SK-N-SH (cell line): Measurements from ENCODE around the gene TROAP. TPM values are rescaled to one million over a fixed set of nuclear protein-coding genes. Genes with fewer than 3 reads are reported as not detected.

Experiments used
- CTCF ChIA-PET: fragments of 300-600, 350-600 bp; formaldehyde crosslinking; extraction: SDS; loops from one replicate; lab custom pipeline; 2021; lab: Yijun Ruan, JAX
- POLR2A ChIA-PET: fragments of 350-600 bp; sonication (Branson Sonifier 250); formaldehyde crosslinking; extraction: SDS; loops from one replicate; lab custom pipeline; 2020; ENCODE audit warnings: antibody characterized with exemption, inconsistent platforms; lab: Yijun Ruan, JAX
- DNase-seq: peaks from one replicate; pipeline ENCODE4 v3.0.0; 2012
- H2AFZ ChIP-seq: fragments of 200-600 bp; sonication (generic); 2 replicates; pipeline ENCODE4 v1.8.1; 2016; ENCODE audit warnings: antibody characterized with exemption, mild to moderate bottlenecking, low read depth
- H3F3A ChIP-seq: fragments of 200-600 bp; sonication (generic); replicated peaks from 2 replicates; pipeline ENCODE3; 2016; ENCODE audit warnings: antibody characterized with exemption, mild to moderate bottlenecking; ENCODE audit not compliant: insufficient read depth
- H3K27ac ChIP-seq, 2 experiments: fragments of 200-500 bp in 1 of 2; fragments of 200-600 bp in 1 of 2; sonication (Bioruptor generic) in 1 of 2; sonication (generic), shearing (Covaris generic) in 1 of 2; 2 replicates each; pipeline versions ENCODE4 v1.5.1 to v1.6.1; 2014 to 2016; ENCODE audit warnings: low read depth in 2 of 2, inconsistent platforms in 1 of 2, low read length in 1 of 2, mild to moderate bottlenecking in 1 of 2, mixed read lengths in 1 of 2
- H3K27me3 ChIP-seq: fragments of 200-600 bp; sonication (generic), shearing (Covaris generic); 2 replicates; pipeline ENCODE4 v1.6.1; 2016; ENCODE audit warnings: mixed run types; ENCODE audit not compliant: insufficient read depth
- H3K36me3 ChIP-seq, 2 experiments: fragments of 200-500 bp in 1 of 2; fragments of 200-600 bp in 1 of 2; sonication (Bioruptor generic) in 1 of 2; sonication (generic) in 1 of 2; replicated peaks in 1 of 2; 2 replicates each; pipeline versions ENCODE3 to v1.5.1; 2014 to 2016; ENCODE audit warnings: low read length in 1 of 2, mild to moderate bottlenecking in 1 of 2; ENCODE audit not compliant: insufficient read depth in 2 of 2, control insufficient read depth in 1 of 2
- H3K4me1 ChIP-seq, 2 experiments: fragments of 200-500 bp in 1 of 2; fragments of 200-600 bp in 1 of 2; sonication (Bioruptor generic) in 1 of 2; sonication (generic), shearing (Covaris generic) in 1 of 2; 2 replicates each; pipeline versions ENCODE4 v1.5.1 to v1.6.1; 2014 to 2016; ENCODE audit warnings: low read depth in 1 of 2, low read length in 1 of 2, mixed run types in 1 of 2; ENCODE audit not compliant: insufficient read depth in 2 of 2, control insufficient read depth in 1 of 2
- H3K4me2 ChIP-seq: fragments of 200-600 bp; sonication (generic), shearing (Covaris generic); 2 replicates; pipeline ENCODE4 v1.6.1; 2017; ENCODE audit warnings: mixed run types
- H3K4me3 ChIP-seq, 2 experiments: fragments of 200-500 bp in 1 of 2; fragments of 200-600 bp in 1 of 2; sonication (Bioruptor generic) in 1 of 2; sonication (generic), shearing (Covaris generic) in 1 of 2; 2 replicates each; pipeline versions ENCODE4 v1.5.1 to v1.8.1; 2014 to 2016; ENCODE audit warnings: low read depth in 2 of 2, inconsistent platforms in 1 of 2, low read length in 1 of 2, mild to moderate bottlenecking in 1 of 2, mixed read lengths in 1 of 2, moderate library complexity in 1 of 2
- H3K79me2 ChIP-seq: fragments of 200-600 bp; sonication (generic); 2 replicates; pipeline ENCODE4 v1.8.1; 2017; ENCODE audit warnings: mild to moderate bottlenecking; ENCODE audit not compliant: insufficient read depth
- H3K9ac ChIP-seq: fragments of 200-600 bp; sonication (generic); 2 replicates; pipeline ENCODE4 v1.6.1; 2017; ENCODE audit warnings: mixed run types
- H3K9me2 ChIP-seq: fragments of 200-600 bp; sonication (generic); 2 replicates; pipeline ENCODE4 v1.6.1; 2017; ENCODE audit warnings: mixed run types
- H3K9me3 ChIP-seq: fragments of 200-600 bp; sonication (generic); 2 replicates; pipeline ENCODE4 v1.6.1; 2017; ENCODE audit warnings: mixed run types, mild to moderate bottlenecking, moderate library complexity
- H4K20me1 ChIP-seq: fragments of 200-600 bp; sonication (generic); 2 replicates; pipeline ENCODE4 v1.6.1; 2017; ENCODE audit warnings: mild to moderate bottlenecking, mixed run types; ENCODE audit not compliant: insufficient read depth
- EP300 ChIP-seq, 2 experiments: IDR thresholded peaks; 2 replicates each; pipeline versions ENCODE4 v1.4.0 to v1.6.1; 2012; ENCODE audit warnings: borderline replicate concordance in 1 of 2, low read depth in 1 of 2, low read length in 1 of 2
- FOSL2 ChIP-seq: IDR thresholded peaks from 2 replicates; pipeline ENCODE4 v1.4.0; 2012; ENCODE audit warnings: low read depth, mild to moderate bottlenecking, moderate library complexity, borderline replicate concordance
- FOXJ3 ChIP-seq: sonication (generic); formaldehyde crosslinking; IDR thresholded peaks from 2 replicates; pipeline ENCODE4 v1.5.1; 2020; ENCODE audit warnings: mild to moderate bottlenecking, missing genetic modification reagents
- IRF3 ChIP-seq: fragments of 150-350 bp; IDR thresholded peaks from 2 replicates; pipeline ENCODE4 v1.6.1; 2016; ENCODE audit warnings: mild to moderate bottlenecking, low read depth, low read length
- MAX ChIP-seq: IDR thresholded peaks from 2 replicates; pipeline ENCODE4 v1.4.0; 2012; ENCODE audit warnings: low read depth
- MXI1 ChIP-seq: IDR thresholded peaks from 2 replicates; pipeline ENCODE4 v1.6.1; 2012; ENCODE audit warnings: mild to moderate bottlenecking, low read depth, low read length, improper control_type of control experiment
- RFX5 ChIP-seq: IDR thresholded peaks from 2 replicates; pipeline ENCODE4 v1.6.1; 2012; ENCODE audit warnings: mild to moderate bottlenecking, improper control_type of control experiment, low read length
- SIN3A ChIP-seq: IDR thresholded peaks from 2 replicates; pipeline ENCODE4 v1.6.1; 2012; ENCODE audit warnings: low read depth, mild to moderate bottlenecking, low read length, moderate library complexity, borderline replicate concordance
- TAF1 ChIP-seq: IDR thresholded peaks from 2 replicates; pipeline ENCODE4 v1.6.1; 2012; ENCODE audit warnings: low read depth, mild to moderate bottlenecking, low read length, moderate library complexity, borderline replicate concordance
- WGBS: methylation state at CpG from one replicate; pipeline ENCODE4 v1.1.6; 2017; ENCODE audit warnings: low lambda C conversion rate; 5-methylcytosine and 5-hydroxymethylcytosine counted together
- polyA plus RNA-seq, 3 experiments: library from polyadenylated mRNA; depleted of rRNA; stranded (reverse); fragments of >200 nt; gene quantifications; 2 replicates each; pipeline ENCODE4 v1.2.3, GENCODE V29; 2012

Gene TROAP
- polyA plus RNA-seq, 1 of the 3 experiments (the other 2 are of a cell fraction), result 26.2 TPM

GRCh38 chr12:49284672-49285071 is 38.4 kb upstream of the TROAP start:
- Histone ChIP-seq H3K9ac (no peak overlapping the region), H3K9me2 (no peaks in the 10 kb centered on the region), H3F3A (no peaks in the 10 kb centered on the region), H3K79me2 (no peaks in the 10 kb centered on the region), H3K9me3 (no peaks in the 10 kb centered on the region), H3K36me3 (no peaks in the 10 kb centered on the region), H3K4me2 (no peak overlapping the region), H2AFZ (no peak overlapping the region), H3K4me1 (peaks cover 0 to 8% of the 10 kb centered on the region in 2 experiments; a peak in 1 of 4 replicates), H3K4me3 (no peak overlapping the region), H3K27ac (no peak overlapping the region), H3K27me3 (no peaks in the 10 kb centered on the region), H4K20me1 (no peaks in the 10 kb centered on the region)
- 82% methylated on average over 4 of the region's 4 CpGs for WGBS
- DNase-seq, result no peak
- ChIA-PET POLR2A (no interaction called here), CTCF (interaction anchor here (0.6 to 29.6 kb wide), 6 partner anchors 22 to 230 kb away, joined by 3 to 658 read pairs (median 4); partner anchors contain the start of genes C1QL4 and DNAJC22)
- no peak for TF ChIP-seq EP300 (IDR thresholded peaks at IDR 0.05; ENCODE audit: borderline replicate concordance in 1 of 2, low read depth in 1 of 2, low read length in 1 of 2)

DNA sequence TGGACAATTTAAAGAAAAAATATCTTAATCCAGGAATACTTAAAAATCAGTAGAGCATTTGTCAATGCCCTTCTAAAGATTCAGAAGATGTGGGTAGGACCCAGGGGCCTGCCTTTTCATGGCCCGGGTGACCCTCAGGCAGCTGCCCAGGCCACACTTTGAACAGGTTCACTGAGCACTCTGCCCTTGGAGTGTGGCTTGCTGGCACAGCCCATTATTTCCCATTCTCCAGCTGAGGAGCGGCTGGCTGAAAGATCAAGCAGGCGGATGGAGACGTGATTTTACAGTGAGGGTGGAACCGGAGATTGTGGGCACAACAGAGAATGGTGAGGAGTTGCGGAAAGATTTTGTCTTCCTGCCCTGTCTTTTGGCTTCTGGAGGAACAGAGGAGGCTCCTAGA is 35.2 kb upstream of the TROAP start:
- Histone ChIP-seq H3K36me3 (no peaks in the 10 kb centered on the region), H3K9me3 (no peaks in the 10 kb centered on the region), H3K79me2 (no peaks in the 10 kb centered on the region), H3K4me2 (no peak overlapping the region), H3K27me3 (no peaks in the 10 kb centered on the region), H2AFZ (no peak overlapping the region), H3K27ac (no peak overlapping the region), H3K9ac (no peak overlapping the region), H3K4me1 (peaks cover under 1 to 12% of the 10 kb centered on the region in 2 experiments; a peak in 2 of 4 replicates), H4K20me1 (no peaks in the 10 kb centered on the region)
- no peak for DNase-seq
- POLR2A ChIA-PET, result no interaction called here
- 42% methylated on average over 6 of the region's 6 CpGs for WGBS
- CTCF ChIA-PET, result interaction anchor here (0.7 to 29.6 kb wide), 18 partner anchors 11 to 276 kb away, joined by 3 to 658 read pairs (median 4); partner anchors contain the start of genes C1QL4, DNAJC22 and TROAP
- TF ChIP-seq SIN3A (no peak), IRF3 (no peak), MAX (no peak), TAF1 (no peak), MXI1 (no peak), RFX5 (no peak), FOSL2 (no peak), FOXJ3 (no peak)
- TF ChIP-seq, all 33 proteins: peak for 0
- Histone ChIP-seq H3K9me2 (no peaks in the 10 kb centered on the region), H3F3A (no peaks in the 10 kb centered on the region), H3K4me3 (no peak overlapping the region)
